HG03066 (cell line): Measurements from ENCODE around the gene BNC1.

Experiments
- ATAC-seq: cut with Tn5 transposase; IDR thresholded peaks from one replicate; pipeline ENCODE4 v1.9.1; 2021; ENCODE audit warnings: low read depth; ENCODE audit not compliant: unreplicated experiment

BNC1 gene

DNA sequence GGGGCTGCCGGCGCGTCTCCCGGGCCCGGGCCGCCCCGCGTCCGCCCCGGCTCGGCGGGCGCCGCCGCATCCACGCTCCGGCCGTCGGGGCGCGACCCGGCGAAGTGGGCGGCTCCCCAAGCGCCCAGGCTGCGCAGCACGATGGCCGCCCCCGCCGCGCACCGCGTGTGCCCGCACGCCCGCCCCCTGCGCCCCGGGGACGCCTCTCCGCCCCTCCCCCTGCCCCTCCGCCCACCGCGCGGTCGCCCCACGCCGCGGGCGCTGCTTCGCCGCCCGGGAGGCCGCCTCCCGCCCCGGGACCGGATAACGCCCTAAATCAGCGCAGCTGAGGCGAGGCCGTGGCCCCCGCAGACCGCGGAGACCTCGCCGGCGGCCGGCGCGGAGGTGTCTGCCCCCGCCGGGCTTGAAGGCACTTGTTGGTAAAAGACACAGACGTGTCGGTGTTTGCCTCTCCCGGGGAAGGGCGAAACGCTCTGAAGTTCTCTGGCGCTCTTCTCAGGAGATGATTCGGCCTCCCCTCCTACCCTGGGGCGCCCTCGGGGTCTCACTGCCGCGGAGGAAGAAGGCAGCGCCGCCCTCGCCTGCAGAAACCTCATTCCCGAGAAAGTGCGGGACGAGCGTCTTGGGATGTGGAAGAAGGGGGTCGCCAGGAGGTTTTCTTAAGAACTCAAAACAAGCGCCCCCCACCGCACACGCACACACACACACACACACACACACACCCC is at the start of gene BNC1:
TSS of gene BNC1 (minus strand) at position 106 of the 725 bp plus-strand sequence. CDS start at position 70, 36 bp downstream.
- no peak for ATAC-seq

DNA sequence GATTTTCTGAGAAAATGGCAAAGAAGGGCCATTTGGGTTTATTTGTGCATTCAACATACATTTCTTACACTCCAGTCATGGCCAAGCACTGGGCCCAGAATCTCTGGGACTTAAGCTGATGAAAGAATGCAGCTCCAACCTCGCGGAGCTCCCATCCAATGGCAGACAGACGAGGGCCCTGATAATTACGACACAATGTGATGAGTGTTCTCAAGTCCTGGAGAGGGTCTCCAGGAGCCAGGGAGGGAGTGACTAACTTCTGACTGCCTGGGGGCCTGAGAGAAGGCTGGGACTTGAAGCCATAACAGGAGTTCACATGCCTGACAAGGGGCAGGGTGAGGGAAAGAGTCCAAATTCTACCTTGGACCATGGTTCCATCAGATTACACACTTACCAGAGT is 42.6 kb upstream of the BNC1 start:
- ATAC-seq, result no peak

- ATAC-seq, result no peak
Measured at GRCh38 chr15:83324799-83325198, 40.3 kb upstream of the BNC1 start.

DNA sequence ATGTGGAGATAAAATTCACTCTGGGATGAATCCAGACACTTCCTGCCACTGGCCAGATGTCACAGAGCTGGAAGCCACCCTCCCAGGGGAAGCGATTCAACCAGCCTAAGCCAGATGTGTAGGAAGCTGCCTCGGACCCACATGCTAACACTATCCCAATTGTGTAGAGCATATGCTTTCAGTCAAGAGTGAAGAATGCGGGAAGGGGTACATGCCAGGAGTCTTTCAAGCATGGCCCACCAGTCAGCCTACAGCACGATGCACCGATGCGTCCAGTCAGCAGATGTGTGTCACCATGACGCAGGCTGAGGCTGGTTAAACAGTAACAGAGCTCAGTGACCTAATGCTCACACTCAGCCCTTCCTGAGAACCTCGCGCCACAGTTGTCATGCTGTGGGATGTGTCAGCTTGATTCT is 38.8 kb upstream of the BNC1 start:
- no peak for ATAC-seq

DNA sequence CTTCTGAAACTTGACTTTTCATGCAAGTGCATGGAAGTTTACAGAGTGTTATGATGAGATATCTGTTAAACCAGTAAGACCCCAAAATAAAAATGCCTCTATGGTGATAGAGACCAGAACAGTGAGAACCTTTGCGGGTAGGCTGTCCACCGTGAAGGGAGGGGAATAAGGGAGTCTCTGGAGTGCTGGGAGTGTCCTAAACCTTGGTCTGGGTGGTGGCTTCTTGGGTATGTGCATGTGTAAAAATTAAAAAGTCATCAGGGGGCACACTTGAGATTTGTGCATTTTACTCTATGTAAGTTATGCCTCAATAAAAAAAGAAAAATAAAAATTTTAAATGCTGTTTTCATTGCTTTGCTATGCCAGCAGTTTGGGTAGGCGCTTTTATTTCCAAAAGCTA is 38.2 kb upstream of the BNC1 start:
- no peak for ATAC-seq

DNA sequence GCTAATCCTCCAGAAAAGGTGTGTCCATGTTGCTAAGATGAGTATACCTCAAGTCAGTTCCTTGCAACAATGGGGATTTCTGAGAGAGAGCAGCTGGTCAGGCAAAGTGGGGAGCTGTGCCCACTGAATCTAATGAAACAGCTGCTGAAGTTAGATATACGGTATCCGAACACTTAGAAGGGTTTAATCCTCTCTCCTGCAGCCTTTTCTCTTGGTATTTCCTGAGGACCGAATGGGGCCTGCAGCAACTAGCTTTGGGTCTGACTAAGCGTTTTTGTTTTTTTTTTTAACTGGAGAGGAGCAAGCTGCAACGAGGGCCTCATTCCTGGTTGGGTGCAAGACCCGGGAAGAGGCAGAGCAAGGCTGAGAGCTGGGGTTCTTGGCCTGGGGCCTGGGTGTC is 37.6 kb upstream of the BNC1 start:
- ATAC-seq, result no peak

DNA sequence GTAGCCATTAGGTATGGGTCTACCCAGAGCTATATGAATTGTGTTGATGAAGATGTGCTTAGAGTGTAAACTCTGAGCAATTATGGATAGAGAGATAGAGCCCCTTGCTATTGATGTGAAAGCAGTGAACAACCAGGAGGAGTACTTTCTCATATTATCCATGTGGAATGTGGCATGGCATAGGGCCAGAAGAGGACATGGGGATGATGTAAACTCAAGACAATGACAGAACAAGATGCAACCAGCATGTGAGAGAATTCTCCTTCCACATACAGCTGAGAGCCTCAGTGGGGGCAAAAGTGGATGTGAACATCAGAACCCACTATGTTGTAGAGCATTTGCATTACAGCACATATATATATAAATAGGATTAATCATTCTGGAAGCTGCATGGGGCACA is 36.4 kb upstream of the BNC1 start:
- no peak for ATAC-seq

DNA sequence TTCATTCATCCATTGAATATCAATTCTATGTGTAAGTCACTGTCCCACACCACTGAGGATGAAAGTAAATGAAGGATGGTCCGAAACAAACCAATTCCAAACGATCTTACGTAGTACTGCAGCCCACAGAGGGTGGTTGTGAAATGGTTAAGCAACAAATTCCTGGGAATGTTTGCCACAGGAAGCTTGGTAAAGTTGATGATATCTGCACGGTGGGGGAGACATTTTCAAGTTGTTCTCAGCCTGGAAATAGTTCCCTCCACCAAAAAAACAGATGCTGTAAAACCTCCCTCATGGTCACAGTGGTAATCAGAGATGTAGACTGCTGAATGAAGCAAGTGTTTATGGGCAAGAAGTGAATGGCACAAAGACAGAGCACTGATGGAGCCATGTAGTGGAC is 35.9 kb upstream of the BNC1 start:
- no peak for ATAC-seq

DNA sequence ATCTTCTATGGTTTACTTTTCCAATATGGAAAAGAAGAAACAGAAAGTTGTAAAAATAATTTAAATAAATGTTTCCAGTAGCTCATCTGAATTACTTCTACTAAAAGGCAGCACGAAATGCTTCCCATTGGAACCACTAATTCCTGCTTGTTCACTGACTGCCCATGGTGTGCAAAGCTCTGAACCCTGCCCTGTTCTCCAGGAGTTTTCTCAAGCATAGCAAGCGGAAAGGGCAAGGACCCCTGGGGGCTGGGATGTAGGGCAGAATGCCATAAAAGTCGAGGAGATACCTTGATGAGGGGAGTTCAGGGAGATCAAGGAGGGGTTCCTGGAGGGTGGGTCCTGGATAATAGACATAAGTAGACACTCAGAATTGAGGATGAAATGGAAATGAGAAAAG is 35.3 kb upstream of the BNC1 start:
- no peak for ATAC-seq

DNA sequence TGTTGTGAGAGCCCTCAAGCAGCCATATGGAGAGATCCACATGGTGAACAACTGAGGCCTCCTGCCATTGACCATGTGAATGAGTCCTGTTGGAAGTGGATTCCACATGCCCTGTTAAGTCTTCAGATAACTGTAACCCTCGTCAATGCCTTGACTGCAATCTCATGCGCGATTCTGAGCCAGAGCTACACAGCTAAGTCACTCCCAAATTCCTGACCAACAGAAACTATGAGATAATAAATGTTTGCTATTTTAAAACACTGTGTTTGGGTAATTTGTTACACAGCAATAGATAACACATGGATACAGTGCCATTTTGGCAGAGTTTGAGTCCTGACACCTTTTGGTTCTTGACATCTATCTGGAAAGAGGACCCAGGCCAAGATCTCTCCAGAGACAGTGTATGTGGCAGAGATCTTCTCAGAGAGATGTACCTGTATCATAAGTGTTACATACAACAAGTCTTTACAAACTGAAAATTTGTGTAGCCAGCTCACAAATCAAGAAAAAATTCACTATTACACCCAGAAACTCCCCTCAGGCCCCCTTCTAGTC is 34.5 kb upstream of the BNC1 start:
- no peak for ATAC-seq

GRCh38 chr15:83318036-83318435 is 33.6 kb upstream of the BNC1 start:
- ATAC-seq, result no peak

DNA sequence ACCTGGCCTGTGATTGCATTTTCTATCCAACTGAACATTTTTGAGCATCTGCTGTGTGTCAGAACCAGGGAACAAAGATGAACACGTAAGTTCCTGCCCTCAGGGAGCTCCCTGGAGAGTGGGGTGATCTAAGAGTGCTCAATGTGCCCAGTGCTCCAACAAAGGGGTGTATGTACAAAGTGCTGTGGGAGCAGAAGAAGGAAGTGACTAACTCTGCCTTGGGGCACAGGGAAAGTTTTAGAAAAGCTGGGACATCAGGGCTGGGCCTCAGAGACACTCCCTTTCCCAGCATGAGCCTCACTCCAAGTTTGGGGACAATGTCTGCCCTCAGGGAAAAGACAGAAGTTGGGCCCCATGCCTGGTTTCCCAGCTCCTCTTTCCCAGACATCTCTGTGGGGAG is 27.6 kb upstream of the BNC1 start:
- ATAC-seq, result no peak

GRCh38 chr15:83310521-83311456 is 26.3 kb upstream of the BNC1 start:
- ATAC-seq, result no peak

DNA sequence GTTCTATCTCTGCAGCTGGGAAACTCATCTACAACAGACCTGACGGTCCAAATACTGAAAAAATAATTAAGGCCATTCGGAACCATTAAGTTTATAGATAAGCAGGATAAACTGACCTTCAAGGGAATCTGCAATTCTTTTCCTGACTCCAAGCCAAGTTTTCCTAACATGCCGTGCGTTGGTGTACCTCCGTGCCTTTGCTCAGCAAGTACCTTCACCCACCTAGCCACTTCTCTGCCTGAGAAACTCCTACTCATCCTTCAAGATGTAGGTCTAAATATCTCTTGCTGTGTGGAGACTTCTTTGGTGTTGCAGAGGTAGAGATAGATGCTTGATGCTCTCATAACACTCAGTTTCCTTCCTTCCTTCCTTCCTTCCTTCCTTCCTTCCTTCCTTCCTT is 24.2 kb upstream of the BNC1 start:
- ATAC-seq, result no peak

GRCh38 chr15:83306561-83306960 is 22.1 kb upstream of the BNC1 start:
- no peak for ATAC-seq

GRCh38 chr15:83305704-83306291 is 21.3 kb upstream of the BNC1 start:
- ATAC-seq, result no peak

DNA sequence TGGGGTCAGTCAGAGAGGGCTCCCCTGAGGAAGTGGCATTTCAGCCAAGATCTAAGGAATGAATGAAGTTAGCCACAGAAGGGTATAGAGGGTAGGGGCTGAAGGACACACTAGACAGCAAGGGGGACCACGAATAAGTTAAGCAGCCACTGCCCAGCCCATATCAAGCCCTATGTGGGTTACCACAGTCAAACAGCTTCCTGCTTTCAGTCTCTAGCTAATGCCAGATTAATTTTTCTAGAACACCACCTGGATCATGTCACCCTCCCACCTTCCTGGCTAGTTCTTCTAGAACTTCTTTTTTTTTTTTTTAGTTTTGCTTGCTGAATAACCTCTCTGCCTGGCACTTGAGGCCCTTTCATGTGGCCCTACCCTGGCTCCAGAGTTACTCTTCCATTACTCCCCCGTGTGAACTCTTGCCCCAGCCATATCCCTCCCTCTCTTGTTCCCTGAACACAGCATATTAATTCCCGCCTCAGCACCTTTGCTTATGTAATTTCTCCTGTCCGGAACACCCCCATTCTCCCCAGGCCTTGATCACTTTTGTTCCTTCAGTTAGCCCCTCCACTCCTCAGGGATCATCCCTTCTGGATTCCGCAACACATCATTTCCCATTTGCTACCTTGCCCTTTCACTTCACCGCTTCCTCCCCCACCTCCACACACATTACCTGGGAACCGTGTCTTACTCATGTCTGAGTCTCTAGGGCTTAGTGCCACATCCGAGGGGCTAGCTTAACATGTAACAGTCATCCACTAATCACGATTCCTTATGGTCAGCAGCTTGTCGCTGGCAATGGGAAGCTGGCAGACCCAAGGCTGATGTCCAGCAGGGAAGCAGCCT is 20.6 kb upstream of the BNC1 start:
- no peak for ATAC-seq

DNA sequence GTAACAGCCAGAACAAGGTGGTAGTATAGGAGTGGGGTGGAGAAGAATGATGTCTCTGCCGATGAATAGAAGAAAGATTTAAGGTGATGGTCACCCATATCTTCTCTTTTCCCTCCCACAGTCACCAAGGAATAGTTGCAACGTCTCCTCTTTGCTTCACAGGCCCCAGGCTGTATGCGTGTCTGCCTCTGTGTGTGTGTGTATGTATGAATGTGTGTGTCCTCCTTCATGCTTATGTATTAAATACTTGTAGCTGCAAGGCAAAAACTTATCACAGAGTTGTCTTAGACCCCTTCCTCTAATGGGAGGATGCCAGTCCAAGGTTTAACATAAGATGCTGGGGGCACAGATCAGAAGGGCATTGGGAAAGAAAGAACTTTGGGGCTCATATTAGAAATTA is 19.1 kb upstream of the BNC1 start:
- ATAC-seq, result no peak

DNA sequence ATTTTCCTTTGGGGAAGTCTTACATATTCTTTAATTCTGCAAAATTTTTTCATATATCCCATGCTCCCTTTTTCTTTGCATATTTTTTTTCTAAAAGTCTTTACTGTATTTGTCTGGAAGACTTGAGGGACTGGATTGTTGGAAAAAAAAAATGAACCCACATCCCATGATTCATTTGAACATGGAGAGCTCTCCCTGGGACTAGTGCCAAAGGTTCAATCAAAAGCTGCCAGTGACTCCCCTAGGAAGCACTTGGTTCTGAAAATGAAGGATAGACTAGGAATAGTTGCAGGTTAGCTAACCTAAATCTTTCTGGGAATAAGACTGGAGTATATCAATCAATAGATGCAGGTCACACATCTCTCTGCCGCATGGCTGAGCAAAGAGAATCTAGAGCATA is 16.4 kb upstream of the BNC1 start:
- no peak for ATAC-seq

- no peak for ATAC-seq
Measured at GRCh38 chr15:83299462-83299861, 15.0 kb upstream of the BNC1 start.
